GM12892 (cell line): ENCODE data around the gene RAD54L2.

Experiments used
- POLR2A ChIP-seq: IDR thresholded peaks from 2 replicates; pipeline ENCODE4 v1.6.1; 2011; ENCODE audit warnings: low read depth, low read length, control low read depth
- POLR2AphosphoS5 ChIP-seq: IDR thresholded peaks from 2 replicates; pipeline ENCODE4 v1.6.1; 2011; ENCODE audit warnings: low read depth, low read length, control low read depth
- TAF1 ChIP-seq: IDR thresholded peaks from 2 replicates; pipeline ENCODE4 v1.6.1; 2011; ENCODE audit warnings: low read depth, mild to moderate bottlenecking, control low read depth, low read length, borderline replicate concordance

GRCh38 chr3:51568996-51569395, 30.5 kb downstream of the RAD54L2 start:
- TF ChIP-seq POLR2A (no peak), POLR2AphosphoS5 (no peak), TAF1 (no peak)
